ENCODE results near the gene EGR1. TPM values are rescaled to one million over a fixed set of nuclear protein-coding genes. Genes with fewer than 3 reads are reported as not detected.

The EGR1 gene
- total RNA-seq, 1 experiment from 2014 or later, result 84.0 TPM

GRCh38 chr5:138449501-138450239 lies 15.6 kb upstream of the EGR1 start:
- BruUV-seq (replicated peaks), result no TSS peak
- Histone ChIP-seq H3K4me1 (peaks cover 9% of the 10 kb centered on the region), H3K9me3 (no peaks in the 10 kb centered on the region), H3K36me3 (ENCODE audit: control insufficient read depth, insufficient read depth, low read length) (no peaks in the 10 kb centered on the region), H3K27me3 (replicated peaks; ENCODE audit: control insufficient read depth, insufficient read depth, low read length) (no peaks in the 10 kb centered on the region), H3K4me3 (ENCODE audit: low read depth, low read length) (no peak overlapping the region)
- Mint-ChIP-seq H3K27ac (ENCODE audit: unreplicated experiment) (no peak overlapping the region), H3K9me3 (ENCODE audit: unreplicated experiment) (no peaks in the 10 kb centered on the region), H3K36me3 (ENCODE audit: insufficient read depth, unreplicated experiment) (no peaks in the 10 kb centered on the region), H3K4me3 (ENCODE audit: unreplicated experiment) (no peak overlapping the region), H3K27me3 (ENCODE audit: insufficient read depth, unreplicated experiment) (no peaks in the 10 kb centered on the region), H3K4me1 (ENCODE audit: low read depth, unreplicated experiment) (no peaks in the 10 kb centered on the region)
- POLR2A ChIA-PET, result interaction anchor here (0.6 to 2.2 kb wide), 3 partner anchors 13 to 228 kb away, joined by 3 to 14 read pairs (median 3); partner anchors contain the start of gene EGR1
- intact Hi-C loops (cut with micrococcal nuclease; ENCODE audit: unreplicated experiment), result loop anchor here (1.0 kb wide), 3 partner anchors 15 to 99 kb away; no protein-coding TSS in a partner anchor
- peak; percentile 84 to 92 for DNase-seq
- peak; percentile 87 to 97 for TF ChIP-seq CTCF (IDR thresholded peaks at IDR 0.05; ENCODE audit: insufficient read depth in 1 of 2, low read depth in 1 of 2, low read length in 1 of 2, severe bottlenecking in 1 of 2, unreplicated experiment in 1 of 2)
- CTCF ChIA-PET, result interaction anchor here (0.8 to 4.3 kb wide), 8 partner anchors 11 to 101 kb away, joined by 3 to 43 read pairs (median 4); partner anchors contain the start of genes EGR1 and REEP2

GRCh38 chr5:138450971-138451370 lies 14.3 kb upstream of the EGR1 start:
- no peak for DNase-seq
- POLR2A ChIA-PET, result interaction anchor here (0.6 to 1.2 kb wide), 2 partner anchors 9 to 14 kb away, joined by 3 read pairs; partner anchors contain the start of gene EGR1

More at GRCh38 chr5:138450971-138451370, 14.3 kb upstream of the EGR1 start:
- no TSS peak for BruUV-seq (replicated peaks)
- CTCF ChIA-PET, result interaction anchor here (0.6 to 4.3 kb wide), 5 partner anchors 42 to 748 kb away, joined by 3 to 43 read pairs (median 4); partner anchors contain the start of gene CDC25C
- Mint-ChIP-seq H3K4me1 (ENCODE audit: low read depth, unreplicated experiment) (no peaks in the 10 kb centered on the region), H3K27ac (ENCODE audit: unreplicated experiment) (no peak overlapping the region), H3K4me3 (ENCODE audit: unreplicated experiment) (no peak overlapping the region), H3K27me3 (ENCODE audit: insufficient read depth, unreplicated experiment) (no peaks in the 10 kb centered on the region), H3K9me3 (ENCODE audit: unreplicated experiment) (no peaks in the 10 kb centered on the region), H3K36me3 (ENCODE audit: insufficient read depth, unreplicated experiment) (no peaks in the 10 kb centered on the region)
- H3K36me3 ChIP-seq (ENCODE audit: control insufficient read depth, insufficient read depth, low read length), result no peaks in the 10 kb centered on the region
- TF ChIP-seq CTCF (IDR thresholded peaks at IDR 0.05; ENCODE audit: insufficient read depth in 1 of 2, low read depth in 1 of 2, low read length in 1 of 2, severe bottlenecking in 1 of 2, unreplicated experiment in 1 of 2), result no peak
- no peaks in the 10 kb centered on the region for H3K9me3 ChIP-seq
- H3K4me3 ChIP-seq (ENCODE audit: low read depth, low read length), result no peak overlapping the region
- H3K27me3 ChIP-seq (replicated peaks; ENCODE audit: control insufficient read depth, insufficient read depth, low read length), result no peaks in the 10 kb centered on the region
- intact Hi-C loops (cut with micrococcal nuclease; ENCODE audit: unreplicated experiment), result loop anchor here (1.0 kb wide), 3 partner anchors 13 to 97 kb away; no protein-coding TSS in a partner anchor
- no peaks in the 10 kb centered on the region for H3K4me1 ChIP-seq

All from Caco-2 (cell line).